Upper lobe of right lung (tissue), 1 donor: ENCODE data around the gene SH2D2A. TPM values are rescaled to one million over a fixed set of nuclear protein-coding genes. Genes with fewer than 3 reads are reported as not detected.

Source experiments
- ATAC-seq: fragments of 200-7000 bp; cut with Tn5 transposase; one replicate; pipeline ENCODE4 v1.9.1; 2020; ENCODE audit warnings: mild to moderate bottlenecking, moderate library complexity
- DNase-seq: peaks from one replicate; pipeline ENCODE4 v3.0.0-alpha.2; 2020
- H3K27ac ChIP-seq: fragments of 200-600 bp; one replicate; pipeline ENCODE4 v1.8.0; 2022
- H3K27me3 ChIP-seq: fragments of 200-600 bp; one replicate; pipeline ENCODE4 v1.8.0; 2022; ENCODE audit warnings: mild to moderate bottlenecking
- H3K36me3 ChIP-seq: fragments of 200-600 bp; one replicate; pipeline ENCODE4 v1.8.0; 2022
- H3K4me1 ChIP-seq: fragments of 200-600 bp; one replicate; pipeline ENCODE4 v1.8.0; 2022
- H3K4me3 ChIP-seq: fragments of 200-600 bp; one replicate; pipeline ENCODE4 v1.8.0; 2022; ENCODE audit warnings: mild to moderate bottlenecking
- H3K9me3 ChIP-seq: fragments of 200-600 bp; one replicate; pipeline ENCODE4 v1.8.0; 2022
- CTCF ChIP-seq: fragments of 200-600 bp; IDR thresholded peaks from one replicate; pipeline ENCODE4 v1.8.0; 2022; ENCODE audit warnings: antibody characterized with exemption
- intact Hi-C: fragments of 100-400 bp; cut with DNase I; formaldehyde crosslinking; loops from one replicate; pipeline ENCODE4 v1.11.0; 2022
- total RNA-seq: library from RNA; stranded (reverse); fragmentation: NEBNext Ultra II Directional; extraction: Animal tissue kit (Norgen Biotek cat#: 25700); gene quantifications from one replicate; pipeline ENCODE4 v1.2.1, GENCODE V29; 2021
- donor health status: DM: no; HTN: yes; CAD: no; lungs with severe emphysema.

The SH2D2A gene
- total RNA-seq, 1 donor from 2014 or later: 3.8 TPM

GRCh38 chr1:156772222-156772621 lies 44.4 kb downstream of the SH2D2A start:
- DNase-seq (no peak), ATAC-seq (no peak)
- no peaks in the 10 kb centered on the region for H3K27me3 ChIP-seq
- no peak overlapping the region for H3K27ac ChIP-seq
- no peak for TF ChIP-seq CTCF
- H3K36me3 ChIP-seq: peaks cover 18% of the 10 kb centered on the region
- no peaks in the 10 kb centered on the region for H3K9me3 ChIP-seq
- no peak overlapping the region for H3K4me3 ChIP-seq
- intact Hi-C loops: no loop called here
- peaks cover 37% of the 10 kb centered on the region for H3K4me1 ChIP-seq

- intact Hi-C loops: no loop called here
- H3K4me1 ChIP-seq: peaks cover 42% of the 10 kb centered on the region
- DNase-seq: no peak
These were observed 47.9 kb downstream of the SH2D2A start for GRCh38 chr1:156768610-156769295.

GRCh38 chr1:156767879-156768604 lies 48.6 kb downstream of the SH2D2A start:
- H3K27ac ChIP-seq: peak overlapping the region; percentile 91
- ATAC-seq: peak; percentile 7
- DNase-seq: peak; percentile 79
- TF ChIP-seq CTCF: no peak
- H3K4me1 ChIP-seq: peaks cover 42% of the 10 kb centered on the region
- H3K9me3 ChIP-seq: no peaks in the 10 kb centered on the region
- H3K4me3 ChIP-seq: peak overlapping the region; percentile 88
- intact Hi-C loops: no loop called here
- peaks cover 18% of the 10 kb centered on the region for H3K36me3 ChIP-seq
- H3K27me3 ChIP-seq: no peaks in the 10 kb centered on the region

More at GRCh38 chr1:156768610-156769295, 47.9 kb downstream of the SH2D2A start:
- TF ChIP-seq CTCF: no peak
- peak overlapping the region; percentile 88 for H3K4me3 ChIP-seq
- peaks cover 18% of the 10 kb centered on the region for H3K36me3 ChIP-seq
- no peaks in the 10 kb centered on the region for H3K9me3 ChIP-seq
- no peak for ATAC-seq
- no peaks in the 10 kb centered on the region for H3K27me3 ChIP-seq
- H3K27ac ChIP-seq: peak overlapping the region; percentile 91

GRCh38 chr1:156767101-156767878 lies 49.4 kb downstream of the SH2D2A start, which contains the start of gene PRCC:
TSS of gene PRCC (plus strand) at chr1:156767535. CDS start at chr1:156767772, 237 bp downstream.
- peak within 1 kb of the TSS; percentile 91 for H3K27ac ChIP-seq
- intact Hi-C loops: no loop called here
- H3K27me3 ChIP-seq: no peaks in the 10 kb centered on the region
- peaks cover 35% of the 10 kb centered on the region for H3K4me1 ChIP-seq
- H3K4me3 ChIP-seq: peak within 1 kb of the TSS; percentile 88
- peak; percentile 98 for DNase-seq
- H3K9me3 ChIP-seq: no peaks in the 10 kb centered on the region
- no peak for TF ChIP-seq CTCF
- peak; percentile 97 for ATAC-seq
- peaks cover 18% of the 10 kb centered on the region for H3K36me3 ChIP-seq

GRCh38 chr1:156766298-156767100 lies 50.1 kb downstream of the SH2D2A start:
- intact Hi-C loops: no loop called here
- no peaks in the 10 kb centered on the region for H3K27me3 ChIP-seq
- peak overlapping the region; percentile 88 for H3K4me3 ChIP-seq
- H3K9me3 ChIP-seq: no peaks in the 10 kb centered on the region
- DNase-seq (no peak), ATAC-seq (peak; percentile 1)
- peaks cover 14% of the 10 kb centered on the region for H3K36me3 ChIP-seq
- H3K4me1 ChIP-seq: peaks cover 32% of the 10 kb centered on the region
- no peak for TF ChIP-seq CTCF
- peak overlapping the region; percentile 89 for H3K27ac ChIP-seq
